Measurements from ENCODE around the gene CCT3. TPM values are rescaled to one million over a fixed set of nuclear protein-coding genes. Genes with fewer than 3 reads are reported as not detected.
"Not testable (repeated sequence)": the region's sequence is repeated elsewhere in the genome, so short reads cannot be mapped to it uniquely, and the experiment has no call there.

Gene CCT3
- total and polyA plus RNA-seq, 12 donors, result 108 to 505 (median 258) TPM

DNA sequence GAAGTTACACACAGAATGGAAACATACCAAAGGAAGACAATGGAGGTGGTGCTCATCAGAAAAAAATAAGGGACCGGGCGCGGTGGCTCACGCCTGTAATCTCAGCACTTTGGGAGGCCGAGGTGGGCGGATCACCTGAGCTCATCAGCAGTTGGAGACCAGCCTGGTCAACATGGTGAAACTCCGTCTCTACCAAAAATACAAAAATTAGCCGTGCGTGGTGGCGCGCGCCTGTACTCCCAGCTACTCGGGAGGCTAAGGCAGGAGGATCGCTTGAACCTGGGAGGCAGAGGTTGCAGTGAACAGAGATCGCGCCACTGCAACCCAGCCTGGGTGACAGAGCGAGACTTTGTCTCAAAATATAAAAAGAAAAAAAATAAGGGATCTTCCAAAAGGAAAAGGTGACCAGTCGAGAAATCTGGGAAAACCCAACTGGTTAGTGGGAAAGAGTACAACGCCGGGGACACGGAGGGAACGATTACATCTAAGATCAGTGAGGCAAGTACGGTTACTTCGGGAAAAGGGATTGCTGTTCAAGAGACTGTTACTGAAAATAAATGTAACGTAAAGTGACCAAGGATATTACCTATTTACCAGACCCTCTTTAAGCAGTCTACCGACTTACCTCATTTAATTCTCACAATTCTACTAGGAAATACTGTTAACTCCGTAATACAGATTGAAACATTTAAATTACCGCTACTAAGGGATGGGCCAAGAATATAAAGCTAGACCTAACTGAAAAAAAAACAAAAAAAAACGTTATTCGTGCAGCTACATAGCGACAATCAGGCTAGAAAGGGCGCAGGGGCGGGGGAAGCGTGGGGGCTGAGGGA, 822 bp downstream of the CCT3 start:
- TF ChIP-seq, protein P1, sequence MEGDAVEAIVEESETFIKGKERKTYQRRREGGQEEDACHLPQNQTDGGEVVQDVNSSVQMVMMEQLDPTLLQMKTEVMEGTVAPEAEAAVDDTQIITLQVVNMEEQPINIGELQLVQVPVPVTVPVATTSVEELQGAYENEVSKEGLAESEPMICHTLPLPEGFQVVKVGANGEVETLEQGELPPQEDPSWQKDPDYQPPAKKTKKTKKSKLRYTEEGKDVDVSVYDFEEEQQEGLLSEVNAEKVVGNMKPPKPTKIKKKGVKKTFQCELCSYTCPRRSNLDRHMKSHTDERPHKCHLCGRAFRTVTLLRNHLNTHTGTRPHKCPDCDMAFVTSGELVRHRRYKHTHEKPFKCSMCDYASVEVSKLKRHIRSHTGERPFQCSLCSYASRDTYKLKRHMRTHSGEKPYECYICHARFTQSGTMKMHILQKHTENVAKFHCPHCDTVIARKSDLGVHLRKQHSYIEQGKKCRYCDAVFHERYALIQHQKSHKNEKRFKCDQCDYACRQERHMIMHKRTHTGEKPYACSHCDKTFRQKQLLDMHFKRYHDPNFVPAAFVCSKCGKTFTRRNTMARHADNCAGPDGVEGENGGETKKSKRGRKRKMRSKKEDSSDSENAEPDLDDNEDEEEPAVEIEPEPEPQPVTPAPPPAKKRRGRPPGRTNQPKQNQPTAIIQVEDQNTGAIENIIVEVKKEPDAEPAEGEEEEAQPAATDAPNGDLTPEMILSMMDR (IDR thresholded peaks at IDR 0.05), result no peak
- TF ChIP-seq POLR2A (IDR thresholded peaks at IDR 0.05), result no peak
- WGBS, 4 donors, result 32 to 43% (median 36%) methylated on average over 34 of the region's 34 CpGs
- Histone ChIP-seq H3K9me3 (replicated peaks in 1 of 3) (no peaks in the 10 kb centered on the region), H3K4me3 (peak overlapping the region; percentile 60 to 95 (median 86)), H3K4me1 (replicated peaks in 1 of 2) (peaks cover 15 to 22% of the 10 kb centered on the region in 2 donors), H3K27ac (peak overlapping the region in 4 of 5 donors; percentile 76 to 85 (median 82)), H3K36me3 (replicated peaks in 1 of 2) (peaks cover 0 to 35% of the 10 kb centered on the region in 2 donors), H3K27me3 (no peaks in the 10 kb centered on the region)
- intact Hi-C loops (cut with DNase I), result no loop called here
- peak in 2 of 7 donors; percentile 17 to 62 for DNase-seq

DNA sequence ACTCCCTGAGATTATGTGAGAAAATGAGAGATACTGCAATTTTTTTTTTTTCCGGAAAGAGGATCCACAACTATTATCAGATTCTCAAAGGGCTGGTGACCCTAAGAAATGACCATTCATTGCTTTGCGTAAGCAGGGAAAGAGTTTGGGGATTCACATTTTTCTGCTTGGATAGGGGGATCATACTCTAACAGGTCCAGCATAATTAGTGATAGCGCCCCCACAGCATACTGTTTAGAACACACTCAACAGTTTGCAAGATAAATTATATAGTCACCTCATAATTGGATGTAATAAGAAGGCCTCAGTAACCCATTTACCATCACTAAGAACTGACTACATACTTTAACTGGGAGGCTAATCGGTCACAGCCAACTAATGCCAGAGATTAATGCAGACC, 1.9 kb downstream of the CCT3 start:
- intact Hi-C loops (cut with DNase I), result no loop called here
- 69 to 77% (median 73%) methylated on average over 4 of the region's 4 CpGs for WGBS, 4 donors
- Histone ChIP-seq H3K36me3 (replicated peaks in 1 of 2) (peaks cover 0 to 46% of the 10 kb centered on the region in 2 donors), H3K4me3 (peak overlapping the region in 1 of 4 donors; percentile 82), H3K27me3 (no peaks in the 10 kb centered on the region), H3K27ac (no peak overlapping the region), H3K9me3 (replicated peaks in 1 of 3) (no peaks in the 10 kb centered on the region), H3K4me1 (replicated peaks in 1 of 2) (peaks cover 15 to 22% of the 10 kb centered on the region in 2 donors)
- no peak for TF ChIP-seq POLR2A (IDR thresholded peaks at IDR 0.05)
- TF ChIP-seq, protein P1 (IDR thresholded peaks at IDR 0.05), result no peak
- DNase-seq, result no peak

DNA sequence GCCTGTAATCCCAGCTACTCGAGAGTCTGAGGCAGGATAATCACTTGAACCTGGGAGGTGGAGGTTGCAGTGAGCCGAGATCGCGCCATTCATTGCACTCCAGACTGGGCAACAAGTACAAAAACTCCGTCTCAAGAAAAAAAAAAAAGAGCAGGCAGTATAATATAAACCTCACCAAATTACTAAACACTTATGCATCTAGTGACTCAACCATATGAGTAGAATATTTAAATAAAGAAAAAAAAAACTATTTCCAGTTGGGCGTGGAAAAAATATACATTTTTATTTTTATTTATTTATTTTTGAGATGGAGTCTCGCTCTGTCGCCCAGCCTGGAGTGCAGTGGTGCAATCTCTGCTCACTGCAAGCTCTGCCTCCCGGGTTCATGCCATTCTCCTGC, 14.9 kb downstream of the CCT3 start:
- 92 to 97% (median 93%) methylated on average over 9 of the region's 9 CpGs for whole genome bisulfite sequencing, 4 donors
- H3K36me3 ChIP-seq (replicated peaks in 1 of 2), result peaks cover 0 to 80% of the 10 kb centered on the region in 2 donors

DNA sequence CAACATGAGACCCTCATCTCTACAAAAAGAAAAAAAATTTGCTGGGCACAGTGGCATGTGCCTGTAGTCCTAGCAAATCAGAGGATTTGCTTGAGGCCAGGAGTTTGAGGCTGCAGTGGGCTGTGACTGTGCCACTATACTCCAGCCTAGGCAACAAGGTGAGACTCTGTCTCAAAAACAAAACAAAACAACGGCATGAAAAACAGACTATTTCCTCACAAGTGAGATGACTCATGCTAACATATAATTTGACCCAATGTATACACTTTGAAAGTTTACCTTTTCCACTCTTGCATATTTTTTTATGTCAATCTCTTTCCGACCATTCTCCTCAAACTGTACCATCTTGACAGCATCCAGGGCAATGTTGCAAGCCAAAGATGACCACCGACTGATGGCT, 17.5 kb downstream of the CCT3 start:
- intact Hi-C loops (cut with DNase I), result no loop called here
- peaks cover 0 to 96% of the 10 kb centered on the region in 2 donors for H3K36me3 ChIP-seq (replicated peaks in 1 of 2)
- no peak overlapping the region for H3K27ac ChIP-seq
- TF ChIP-seq, protein P1 (IDR thresholded peaks at IDR 0.05), result no peak
- TF ChIP-seq POLR2A (IDR thresholded peaks at IDR 0.05), result no peak
- no peaks in the 10 kb centered on the region for H3K27me3 ChIP-seq
- 72 to 84% (median 78%) methylated on average over 3 of the region's 3 CpGs for WGBS, 4 donors
- H3K4me3 ChIP-seq, result no peak overlapping the region
- H3K4me1 ChIP-seq (replicated peaks in 1 of 2), result no peaks in the 10 kb centered on the region
- H3K9me3 ChIP-seq (replicated peaks in 1 of 3), result no peaks in the 10 kb centered on the region
- no peak for DNase-seq

More for the DNA sequence above, 14.9 kb downstream of the CCT3 start:
- H3K27ac ChIP-seq; intact Hi-C loops (cut with DNase I); H3K27me3 ChIP-seq; H3K9me3 ChIP-seq (replicated peaks in 1 of 3); H3K4me1 ChIP-seq (replicated peaks in 1 of 2); DNase-seq; H3K4me3 ChIP-seq: not testable (repeated sequence)

All from adrenal gland (tissue), 12 donors.